GM18858 (cell line): ENCODE data around the gene MAST1.
"Not testable (repeated sequence)": the region's sequence is repeated elsewhere in the genome, so short reads cannot be mapped to it uniquely, and the experiment has no call there.

ENCODE experiments used
- ATAC-seq: cut with Tn5 transposase; IDR thresholded peaks from one replicate; pipeline ENCODE4 v1.9.1; 2021; ENCODE audit not compliant: unreplicated experiment

MAST1 gene

DNA sequence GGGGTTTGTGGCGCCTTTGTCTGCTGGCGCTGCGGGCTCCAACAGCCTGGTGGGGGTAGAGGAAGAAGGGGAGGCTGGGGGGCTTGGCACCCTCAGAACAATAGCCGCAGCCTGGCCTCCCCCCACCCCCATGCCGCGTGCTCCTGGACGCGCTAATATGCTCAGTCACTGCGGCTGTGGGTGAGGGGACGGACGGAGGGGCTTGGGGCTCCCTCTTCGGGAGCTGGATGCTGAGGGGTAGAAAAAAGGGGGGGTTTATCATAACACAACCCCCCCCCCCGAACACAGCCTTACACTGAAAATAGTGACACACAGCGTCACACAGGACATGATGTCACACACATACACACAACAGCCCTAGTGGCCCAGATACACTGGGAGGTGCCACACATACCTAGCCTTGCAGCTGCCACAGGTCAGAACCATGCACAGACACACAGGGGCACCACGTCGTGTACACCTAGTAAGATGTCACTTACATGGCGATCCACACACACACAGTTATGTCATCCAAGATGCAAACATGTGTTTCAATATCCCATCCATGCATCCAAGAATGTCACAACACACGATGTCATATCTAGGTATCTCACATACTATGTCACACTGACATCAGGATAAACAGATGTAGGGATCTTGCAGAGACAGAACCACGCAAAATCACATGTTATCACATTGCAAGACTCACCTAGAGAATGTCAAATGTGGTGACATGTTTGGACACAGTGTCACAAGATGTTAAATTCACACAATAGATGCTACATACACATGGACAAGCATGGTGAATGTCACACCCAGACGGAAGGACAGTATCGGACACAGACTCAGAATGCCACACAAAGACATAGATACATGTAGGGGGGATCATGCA is 806 bp downstream of the MAST1 start:
- no peak for ATAC-seq

DNA sequence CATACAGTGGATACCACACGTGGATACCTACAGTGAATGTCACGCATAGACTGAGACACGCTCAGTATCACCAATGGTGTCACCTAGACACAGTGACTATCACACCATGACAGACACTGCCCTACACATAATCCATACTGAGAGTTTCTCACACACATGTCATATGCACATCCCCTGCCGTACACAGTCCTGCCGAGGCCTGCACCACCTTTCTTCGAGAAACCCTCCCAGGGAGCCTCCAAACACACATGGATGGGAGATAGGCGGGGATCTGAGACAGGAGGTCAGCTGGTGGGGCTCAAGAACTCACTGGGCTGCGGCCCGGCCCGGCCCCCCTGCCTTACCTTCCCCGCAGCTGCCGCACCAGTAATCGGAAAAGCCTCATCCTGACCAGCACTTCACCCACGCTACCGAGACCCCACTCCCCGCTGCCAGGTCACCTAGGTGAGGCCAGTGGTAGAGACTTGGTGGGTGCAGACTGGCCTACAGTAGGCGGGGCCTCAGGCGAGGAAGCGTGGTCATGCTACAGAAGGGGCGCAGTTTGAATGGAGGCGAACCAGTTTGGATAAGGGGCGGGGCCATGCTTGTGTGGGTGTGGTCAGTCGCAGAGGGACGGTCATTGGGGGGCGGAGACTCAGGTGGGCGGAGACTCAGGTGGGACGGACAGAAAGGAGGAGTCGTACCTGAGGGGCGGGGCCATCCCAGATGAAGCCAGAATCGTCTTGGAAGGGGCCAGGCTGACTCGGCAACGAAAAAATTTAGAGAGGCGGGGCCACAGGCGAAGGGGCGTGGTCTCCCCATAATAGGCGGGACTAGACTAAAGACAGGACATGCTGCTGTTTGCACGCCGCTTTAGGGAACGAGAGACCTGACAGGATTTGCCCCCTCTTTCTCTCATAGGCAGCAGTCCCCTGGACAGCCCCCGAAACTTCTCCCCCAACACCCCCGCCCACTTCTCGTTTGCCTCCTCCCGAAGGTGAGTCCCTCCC is 2.1 kb downstream of the MAST1 start:
- ATAC-seq = no peak

DNA sequence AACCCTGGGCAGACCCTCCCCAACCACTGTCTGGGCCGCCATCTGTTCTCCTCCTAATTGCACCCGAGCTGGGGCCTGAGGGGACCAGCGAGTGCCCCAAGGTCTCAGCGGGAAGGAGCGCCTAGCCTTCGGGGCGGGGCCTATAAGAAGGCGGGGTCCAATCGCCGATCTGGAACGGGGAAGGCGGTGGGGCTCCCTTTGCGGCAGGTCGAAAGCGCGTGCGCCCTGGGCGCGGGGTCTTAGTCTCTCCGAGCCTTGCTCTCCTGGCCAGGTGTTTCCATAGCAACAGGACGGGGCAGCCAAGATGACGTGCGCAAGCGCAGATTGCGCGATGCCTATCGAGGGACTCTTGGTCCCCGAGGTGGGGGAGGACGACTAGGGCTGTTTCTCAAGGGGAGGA is 2.8 kb downstream of the MAST1 start:
- no peak for ATAC-seq

DNA sequence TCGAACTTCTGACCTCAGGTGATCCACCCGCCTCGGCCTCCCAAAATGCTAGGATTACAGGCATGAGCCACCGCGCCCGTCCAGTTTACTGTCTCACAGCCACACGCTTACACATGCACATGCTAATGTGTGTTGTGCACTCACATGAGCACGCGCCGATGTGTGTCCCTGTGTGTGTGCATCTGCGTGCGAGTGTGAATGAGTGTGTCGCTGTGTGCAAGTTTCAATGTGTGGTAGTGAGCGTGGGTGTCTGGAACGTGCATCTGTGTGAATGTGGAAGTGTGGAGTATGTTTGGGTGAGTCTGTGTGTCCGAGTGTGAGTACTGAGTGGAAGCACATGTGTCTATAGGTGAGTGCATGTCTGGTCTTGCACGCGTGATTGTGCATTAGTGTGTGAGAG is 4.2 kb downstream of the MAST1 start:
- ATAC-seq = no peak

DNA sequence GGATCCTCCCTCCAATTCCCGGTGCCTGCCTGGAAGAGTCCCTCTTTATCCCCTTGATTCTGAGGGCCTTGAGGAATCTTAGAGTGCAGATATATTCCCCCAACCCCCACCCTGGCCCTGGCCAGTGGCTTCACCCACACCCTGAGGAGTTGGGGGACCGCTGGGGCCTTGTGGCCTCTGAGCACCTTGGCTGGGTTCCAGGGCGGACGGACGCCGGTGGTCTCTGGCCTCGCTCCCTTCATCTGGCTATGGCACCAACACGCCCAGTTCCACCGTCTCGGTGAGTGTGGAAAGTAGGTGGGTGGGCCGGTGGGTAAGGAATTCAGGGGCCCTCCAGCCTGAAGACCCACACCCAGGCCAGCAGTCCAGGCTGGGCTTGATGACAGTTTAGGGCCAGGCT is 5.0 kb downstream of the MAST1 start:
- no peak for ATAC-seq

DNA sequence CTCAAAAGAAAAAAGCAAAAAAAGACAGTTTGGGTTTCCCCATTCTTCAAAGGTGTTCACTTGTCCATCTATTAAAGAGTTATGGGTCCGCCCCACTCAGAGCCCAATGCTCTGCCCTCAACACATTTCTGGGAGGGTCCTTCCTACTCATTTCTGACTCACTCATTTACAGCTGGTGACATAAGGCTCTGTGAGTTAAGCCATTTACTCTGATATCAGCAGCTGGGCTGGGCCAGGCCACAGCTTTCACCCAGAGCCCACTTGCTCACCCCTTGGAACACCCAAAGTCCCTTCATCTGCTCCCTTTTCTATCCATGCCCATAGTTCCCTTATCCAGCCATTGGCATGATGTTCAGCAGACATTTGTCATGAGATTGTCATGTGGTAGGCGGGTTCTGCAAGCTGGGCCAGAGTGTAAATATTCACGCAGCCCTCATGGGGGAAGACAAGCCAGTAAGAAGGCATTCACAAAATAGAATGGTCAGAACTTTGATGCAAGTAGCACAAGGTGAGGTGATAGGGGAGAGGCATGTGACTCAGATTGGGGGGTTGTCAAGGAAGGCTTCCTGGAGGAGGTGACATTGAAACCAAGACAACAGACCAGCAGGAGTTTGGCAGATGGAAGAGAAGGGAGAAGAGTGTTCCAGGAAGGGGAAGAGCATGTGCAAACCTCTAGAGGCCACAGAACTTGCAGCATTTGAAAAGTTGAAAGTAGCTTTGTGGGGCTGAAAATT is 5.9 kb downstream of the MAST1 start:
- ATAC-seq = no peak

DNA sequence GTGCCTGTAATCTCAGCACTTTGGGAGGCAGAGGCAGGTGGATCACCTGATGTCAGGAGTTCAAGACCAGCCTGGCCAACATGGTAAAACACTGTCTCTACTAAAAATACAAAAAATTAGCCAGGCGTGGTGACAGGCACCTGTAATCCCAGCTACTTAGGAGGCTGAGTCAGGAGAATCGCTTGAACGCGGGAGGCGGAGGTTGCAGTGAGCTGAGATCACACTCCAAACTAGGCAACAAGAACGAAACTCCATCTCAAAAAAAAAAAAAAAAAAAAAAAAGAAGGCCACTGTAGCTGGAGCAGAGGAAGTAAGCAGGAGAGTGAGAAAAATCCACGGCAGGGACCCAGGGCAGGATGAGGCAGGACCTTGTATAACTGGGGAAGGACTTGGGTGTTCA is 8.3 kb downstream of the MAST1 start:
- ATAC-seq = not testable (repeated sequence)

DNA sequence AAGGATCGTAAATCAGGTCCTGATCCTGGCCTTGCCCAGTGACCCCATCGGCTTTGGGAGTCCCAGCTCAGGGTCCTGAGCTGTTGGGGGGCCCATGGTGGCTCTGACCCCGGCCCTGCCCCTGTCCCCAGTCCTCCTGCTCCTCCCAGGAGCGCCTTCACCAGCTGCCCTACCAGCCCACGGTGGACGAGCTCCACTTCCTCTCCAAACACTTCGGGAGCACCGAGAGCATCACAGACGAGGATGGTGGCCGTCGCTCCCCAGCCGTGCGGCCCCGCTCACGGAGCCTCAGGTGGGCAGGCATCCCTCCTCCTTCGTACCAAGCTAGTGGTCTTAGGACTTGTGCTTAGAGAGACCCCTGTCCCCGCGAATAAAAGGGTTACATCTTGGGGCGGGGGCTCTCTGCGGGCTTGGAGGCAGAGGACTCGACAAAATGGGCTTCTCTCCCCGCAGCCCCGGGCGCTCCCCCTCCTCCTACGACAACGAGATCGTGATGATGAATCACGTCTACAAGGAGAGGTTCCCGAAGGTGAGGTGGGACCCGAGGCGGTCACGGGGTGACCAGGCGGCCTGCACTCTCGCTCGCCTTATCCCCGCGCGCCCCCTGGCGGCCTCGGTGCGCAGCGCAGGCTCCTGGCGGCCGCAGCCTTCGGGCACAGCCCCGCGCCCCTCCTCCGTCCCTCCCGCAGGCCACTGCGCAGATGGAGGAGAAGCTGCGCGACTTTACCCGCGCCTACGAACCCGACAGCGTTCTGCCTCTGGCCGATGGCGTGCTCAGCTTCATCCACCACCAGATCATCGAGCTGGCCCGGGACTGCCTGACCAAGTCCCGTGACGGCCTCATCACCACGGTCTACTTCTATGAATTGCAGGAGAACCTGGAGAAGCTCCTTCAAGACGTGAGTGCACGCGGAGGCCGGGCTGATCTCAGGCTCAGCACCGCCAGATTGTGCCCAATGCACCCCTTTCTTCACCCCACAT is 9.1 kb downstream of the MAST1 start:
- ATAC-seq = no peak

DNA sequence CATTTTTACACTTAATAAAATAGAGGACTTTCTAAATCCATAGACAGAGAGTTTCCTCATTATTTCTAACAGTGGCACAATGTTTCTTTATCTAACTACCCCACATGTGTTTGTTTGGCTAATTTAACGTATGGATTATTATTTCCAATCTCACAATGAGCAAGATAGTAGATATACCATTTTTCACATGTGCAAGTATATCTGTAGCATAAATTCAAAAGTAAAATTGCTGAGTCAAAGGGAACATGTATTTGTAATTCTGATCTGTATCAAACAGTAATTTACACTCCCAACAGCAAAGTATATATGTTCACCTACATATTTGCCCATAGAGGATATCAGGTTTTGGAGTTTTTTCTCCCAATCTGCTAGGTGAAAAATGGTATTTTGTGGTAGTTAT is 18.3 kb downstream of the MAST1 start:
- no peak for ATAC-seq

DNA sequence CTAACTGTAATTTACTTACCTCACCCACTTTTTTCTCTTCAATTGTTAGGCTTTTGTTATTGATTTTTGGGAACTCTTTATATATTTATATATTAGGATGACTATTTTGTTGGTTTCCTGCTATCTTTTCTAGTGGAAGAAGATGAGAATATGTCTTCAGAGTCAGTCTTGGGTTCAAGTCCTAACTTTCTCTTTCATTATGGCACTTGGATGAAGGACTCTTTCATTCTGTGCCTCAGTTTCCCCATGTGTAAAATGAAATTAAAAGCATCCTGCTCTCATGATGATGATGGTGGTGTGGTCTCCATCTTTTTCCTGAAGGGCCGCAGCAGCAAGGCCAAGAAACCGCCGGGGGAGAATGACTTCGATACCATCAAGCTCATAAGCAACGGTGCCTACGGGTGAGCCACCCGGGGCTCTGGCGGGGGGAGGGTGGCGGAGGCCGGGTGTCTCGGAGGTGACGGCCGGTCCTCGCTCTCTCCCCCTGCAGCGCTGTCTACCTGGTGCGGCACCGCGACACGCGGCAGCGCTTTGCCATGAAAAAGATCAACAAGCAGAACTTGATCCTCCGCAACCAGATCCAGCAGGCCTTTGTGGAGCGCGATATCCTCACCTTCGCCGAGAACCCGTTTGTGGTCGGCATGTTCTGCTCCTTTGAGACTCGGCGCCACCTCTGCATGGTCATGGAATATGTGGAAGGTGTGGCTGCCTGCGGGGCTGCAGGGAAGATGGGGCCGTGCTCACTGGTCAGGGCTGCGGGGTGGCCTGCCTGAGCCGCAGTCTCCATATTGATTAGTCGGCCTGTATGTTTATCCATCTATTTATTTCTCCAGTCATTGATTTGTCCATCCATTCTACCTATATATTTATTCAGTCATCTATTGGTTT is 20.0 kb downstream of the MAST1 start:
- no peak for ATAC-seq

DNA sequence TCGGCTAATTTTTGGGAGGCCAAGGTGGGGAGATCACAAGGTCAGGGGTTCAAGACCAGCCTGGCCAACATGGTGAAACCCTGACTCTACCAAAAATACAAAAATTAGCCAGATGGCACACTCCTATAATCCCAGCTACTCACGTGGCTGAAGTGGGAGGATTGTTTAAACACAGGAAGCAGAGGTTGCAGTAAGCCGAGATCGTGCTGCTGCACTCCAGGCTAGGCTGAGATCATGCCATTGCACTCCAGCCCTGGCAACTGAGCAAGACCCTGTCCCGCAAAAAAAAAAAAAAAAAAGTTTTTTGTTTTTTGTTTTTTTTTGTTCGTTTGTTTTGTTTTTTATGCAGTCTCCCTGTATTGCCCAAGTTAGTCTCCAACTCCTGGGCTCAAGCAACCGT is 21.2 kb downstream of the MAST1 start:
- ATAC-seq = no peak

DNA sequence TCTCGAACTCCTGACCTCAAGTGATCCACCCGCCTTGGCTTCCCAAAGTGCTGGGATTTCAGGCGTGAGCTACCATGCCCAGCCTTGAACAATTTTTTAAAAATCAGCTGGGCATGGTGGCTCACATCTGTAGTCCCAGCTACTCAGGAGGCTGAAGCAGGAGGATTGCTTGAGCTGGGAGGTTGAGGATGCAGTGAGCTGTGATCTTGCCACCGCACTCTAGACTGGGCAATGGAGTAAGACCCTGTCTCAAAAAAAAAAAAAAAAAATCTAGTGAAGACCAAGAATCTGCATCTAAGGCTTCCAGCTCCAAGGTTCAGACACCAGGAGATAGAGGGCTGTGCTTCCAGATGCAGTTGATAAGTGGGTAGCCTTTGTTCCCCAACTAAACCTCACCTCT is 25.8 kb downstream of the MAST1 start:
- ATAC-seq = no peak

DNA sequence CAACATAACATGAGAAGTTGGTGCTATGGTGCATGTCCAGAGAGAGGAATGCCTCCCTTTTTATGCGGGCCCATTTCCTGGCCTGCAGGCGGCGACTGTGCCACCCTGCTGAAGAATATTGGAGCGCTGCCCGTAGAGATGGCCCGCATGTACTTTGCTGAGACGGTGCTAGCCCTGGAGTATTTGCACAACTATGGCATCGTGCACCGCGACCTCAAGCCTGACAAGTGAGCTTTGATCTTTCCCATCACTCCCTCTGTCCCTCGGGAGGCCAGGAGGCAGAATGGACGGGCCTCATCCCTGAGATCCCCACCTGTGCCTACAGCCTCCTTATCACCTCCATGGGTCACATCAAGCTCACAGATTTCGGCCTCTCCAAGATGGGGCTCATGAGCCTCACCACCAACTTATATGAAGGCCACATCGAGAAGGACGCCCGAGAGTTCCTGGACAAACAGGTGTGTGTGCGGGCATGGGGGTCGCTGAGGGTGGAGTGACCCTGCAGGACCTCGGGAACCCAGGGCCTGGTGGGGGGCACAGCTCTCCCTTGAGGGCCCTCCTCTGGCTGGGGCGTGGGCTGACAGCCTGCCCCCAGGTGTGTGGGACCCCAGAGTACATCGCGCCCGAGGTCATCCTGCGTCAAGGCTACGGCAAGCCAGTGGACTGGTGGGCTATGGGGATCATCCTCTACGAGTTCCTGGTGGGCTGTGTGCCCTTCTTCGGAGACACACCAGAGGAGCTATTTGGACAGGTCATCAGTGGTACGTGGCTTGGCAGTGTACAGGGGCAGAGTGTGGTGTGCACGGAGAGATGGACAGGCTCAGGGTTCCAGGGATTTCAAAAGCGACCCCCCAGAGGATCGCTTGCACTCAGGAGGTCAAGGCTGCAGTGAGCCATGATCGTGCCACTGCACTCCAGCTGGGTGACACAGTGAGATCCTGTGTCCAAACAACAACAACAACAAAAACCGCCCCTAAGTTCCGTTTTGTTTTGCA is 26.7 kb downstream of the MAST1 start:
- no peak for ATAC-seq

DNA sequence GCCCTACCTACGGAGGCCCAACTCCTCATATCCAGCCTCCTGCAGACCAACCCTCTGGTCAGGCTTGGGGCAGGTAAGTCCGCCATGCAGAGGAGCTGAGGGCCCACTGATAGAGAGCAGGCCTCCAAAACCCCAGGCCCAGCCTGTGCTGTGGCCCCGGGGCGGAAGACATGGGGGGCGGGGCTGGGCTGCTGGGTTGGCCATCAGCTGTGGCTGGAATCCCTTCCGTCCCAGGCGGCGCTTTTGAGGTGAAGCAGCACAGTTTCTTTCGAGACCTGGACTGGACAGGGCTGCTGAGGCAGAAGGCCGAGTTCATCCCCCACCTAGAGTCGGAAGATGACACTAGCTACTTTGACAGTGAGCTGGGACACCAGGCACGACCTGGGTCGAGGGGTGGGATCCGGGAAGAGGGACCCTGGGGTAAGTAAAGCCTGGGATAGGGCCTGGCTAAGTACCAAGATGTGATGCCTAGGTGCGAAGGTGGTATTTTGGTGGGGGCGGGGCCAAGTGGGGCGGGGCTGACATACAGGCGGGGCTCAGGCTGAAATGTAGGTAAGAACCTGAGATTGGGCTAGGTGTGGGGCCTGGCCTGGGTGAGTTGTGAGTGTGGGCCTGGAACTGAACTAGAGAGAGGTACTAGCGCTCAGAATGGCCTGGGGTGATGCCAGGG is 27.6 kb downstream of the MAST1 start:
- ATAC-seq = no peak

DNA sequence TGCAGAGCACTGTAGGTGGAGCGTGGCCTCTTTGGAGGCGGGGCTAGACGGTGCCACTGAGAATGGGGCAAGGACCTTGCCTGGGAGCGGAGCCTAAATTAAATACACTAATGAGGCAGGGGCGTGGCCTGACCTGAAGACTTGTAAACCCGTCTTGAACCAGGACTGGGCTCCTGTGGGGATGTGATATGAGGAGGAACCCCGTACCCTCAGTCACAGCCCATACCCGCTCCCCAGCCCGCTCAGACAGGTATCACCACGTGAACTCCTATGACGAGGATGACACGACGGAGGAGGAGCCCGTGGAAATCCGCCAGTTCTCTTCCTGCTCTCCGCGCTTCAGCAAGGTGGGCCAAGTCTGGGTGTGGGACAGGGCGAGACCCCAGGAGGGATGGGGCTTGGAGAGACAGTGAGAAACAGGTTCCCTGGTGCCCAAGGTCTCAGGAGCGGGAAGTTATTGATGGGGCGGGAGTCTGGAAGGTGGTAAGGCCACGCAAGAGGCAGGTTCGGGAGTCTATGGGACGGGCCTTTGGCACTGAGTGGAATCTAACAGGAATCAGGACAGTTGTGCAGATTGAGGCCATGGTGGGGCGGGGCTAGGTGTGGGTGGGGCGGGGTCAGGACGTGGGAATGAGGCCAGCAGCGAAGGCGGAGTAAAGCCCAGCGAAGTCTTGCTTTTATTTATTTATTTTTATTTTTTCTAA is 28.3 kb downstream of the MAST1 start:
- ATAC-seq = no peak
